Endothelial cell of umbilical vein (primary cell): ENCODE results near the gene CCT5. TPM values are rescaled to one million over a fixed set of nuclear protein-coding genes. Genes with fewer than 3 reads are reported as not detected.
A peak's percentile ranks its signal among the peaks of the same experiment; 100 is the strongest.

Experiments
- BruUV-seq: library from RNA; stranded (reverse); fragments of 400-500 nt; replicated peaks from 2 replicates; lab custom pipeline; 2021; lab: Mats Ljungman, UMichigan
- CTCF ChIA-PET: fragments of 300-600, 350-600 bp; sonication (Branson Sonifier 250); formaldehyde crosslinking; loops from one replicate; lab custom pipeline; 2021; ENCODE audit warnings: antibody characterized with exemption, inconsistent platforms; lab: Charles Lee
- POLR2A ChIA-PET: fragments of 300-600, 350-600 bp; sonication (Branson Sonifier 250); formaldehyde crosslinking; loops from one replicate; lab custom pipeline; 2021; ENCODE audit warnings: antibody characterized with exemption, inconsistent platforms; lab: Charles Lee
- DNase-seq: peaks from one replicate; pipeline ENCODE4 v3.0.0-alpha.2; 2011; ENCODE audit warnings: low read depth, low spot score
- FAIRE-seq: peaks from 2 replicates; lab custom pipeline; 2011; peaks lifted over from hg19 to GRCh38; lab: Jason Lieb, UNC
- H2AFZ ChIP-seq: 2 replicates; pipeline ENCODE4 v1.6.0; 2012; ENCODE audit warnings: low read depth, low read length, control low read depth, inconsistent platforms
- H3K27ac ChIP-seq: 2 replicates; pipeline ENCODE4 v1.5.1; 2011; ENCODE audit warnings: low read depth, mild to moderate bottlenecking, control low read depth, low read length, moderate library complexity; ENCODE audit not compliant: insufficient read depth
- H3K27me3 ChIP-seq, 2 experiments: 2 replicates each; pipeline versions ENCODE4 v1.6.0 to v1.6.1; 2011; ENCODE audit warnings: low read length in 2 of 2, mixed read lengths in 1 of 2; ENCODE audit not compliant: control insufficient read depth in 2 of 2, insufficient read depth in 2 of 2
- H3K36me3 ChIP-seq, 2 experiments: 2 replicates in 1 of 2; 3 replicates in 1 of 2; pipeline ENCODE4 v1.5.1; 2011; ENCODE audit warnings: low read length in 2 of 2, mild to moderate bottlenecking in 1 of 2, moderate library complexity in 1 of 2; ENCODE audit not compliant: control insufficient read depth in 2 of 2, insufficient read depth in 2 of 2; ENCODE audit errors: extremely low read depth in 1 of 2
- H3K4me1 ChIP-seq: 3 replicates; pipeline ENCODE4 v1.5.1; 2011; ENCODE audit warnings: mild to moderate bottlenecking, low read length; ENCODE audit not compliant: control insufficient read depth, insufficient read depth; ENCODE audit errors: extremely low read depth
- H3K4me2 ChIP-seq: 2 replicates; pipeline ENCODE4 v1.6.1; 2011; ENCODE audit warnings: low read length, control low read depth, mixed read lengths; ENCODE audit not compliant: insufficient read depth
- H3K4me3 ChIP-seq, 3 experiments: fragments of 200-600 bp in 1 of 3; sonication (generic), shearing (Covaris generic) in 1 of 3; replicated peaks in 1 of 3; 2 replicates each; pipeline ENCODE4 v1.5.1; 2011 to 2016; ENCODE audit warnings: control low read depth in 3 of 3, low read length in 3 of 3, mild to moderate bottlenecking in 2 of 3, inconsistent platforms in 1 of 3, low read depth in 1 of 3, moderate library complexity in 1 of 3; ENCODE audit not compliant: insufficient read depth in 1 of 3
- H3K79me2 ChIP-seq: 2 replicates; pipeline ENCODE4 v1.6.0; 2012; ENCODE audit warnings: low read length, inconsistent platforms; ENCODE audit not compliant: control insufficient read depth, insufficient read depth
- H3K9ac ChIP-seq: replicated peaks from 2 replicates; pipeline ENCODE3; 2011; ENCODE audit warnings: low read length, control low read depth; ENCODE audit not compliant: insufficient read depth; ENCODE audit errors: extremely low read depth
- H3K9me1 ChIP-seq: replicated peaks from 3 replicates; pipeline ENCODE4 v1.6.0; 2011; ENCODE audit warnings: mild to moderate bottlenecking, low read length; ENCODE audit not compliant: control insufficient read depth, insufficient read depth; ENCODE audit errors: extremely low read depth
- H3K9me3 ChIP-seq: replicated peaks from 2 replicates; pipeline ENCODE4 v1.5.1; 2012; ENCODE audit warnings: low read length, inconsistent platforms; ENCODE audit not compliant: control insufficient read depth, insufficient read depth
- H4K20me1 ChIP-seq: replicated peaks from 2 replicates; pipeline ENCODE3; 2011; ENCODE audit warnings: mild to moderate bottlenecking, low read length; ENCODE audit not compliant: control insufficient read depth, insufficient read depth; ENCODE audit errors: extremely low read depth
- FOS ChIP-seq: IDR thresholded peaks from 2 replicates; pipeline ENCODE4 v1.6.1; 2011; ENCODE audit warnings: mild to moderate bottlenecking, low read length, moderate library complexity, borderline replicate concordance; ENCODE audit not compliant: insufficient read depth
- GATA2 ChIP-seq: IDR thresholded peaks from 2 replicates; pipeline ENCODE4 v1.7.0; 2011; ENCODE audit warnings: low read depth, mild to moderate bottlenecking, moderate library complexity, mixed read lengths, low read length; ENCODE audit not compliant: insufficient read length, insufficient read depth
- JUN ChIP-seq: IDR thresholded peaks from 2 replicates; pipeline ENCODE4 v1.6.1; 2011; ENCODE audit warnings: borderline replicate concordance, low read depth; ENCODE audit not compliant: insufficient read length, insufficient read depth
- MAX ChIP-seq: IDR thresholded peaks from 2 replicates; pipeline ENCODE4 v1.6.1; 2011; ENCODE audit not compliant: insufficient read depth, insufficient read length
- POLR2A ChIP-seq: IDR thresholded peaks from 2 replicates; pipeline ENCODE4 v1.6.1; 2012; ENCODE audit warnings: low read depth, mild to moderate bottlenecking, control low read depth, low read length
- POLR2AphosphoS5 ChIP-seq: IDR thresholded peaks from 2 replicates; pipeline ENCODE4 v1.6.1; 2012; ENCODE audit warnings: low read depth, mild to moderate bottlenecking, control low read depth, low read length, moderate library complexity; ENCODE audit not compliant: insufficient read depth
- dilution Hi-C: fragments of 300-500 bp; cut with MboI; formaldehyde crosslinking; loops from one replicate; pipeline ENCODE4 v1.15.0; 2019; ENCODE audit warnings: low sequenced_read_pairs; ENCODE audit not compliant: extremely low pct_ligation_motif_present
- intact Hi-C: fragments of 100-400 bp; cut with micrococcal nuclease; formaldehyde crosslinking; loops from one replicate; pipeline ENCODE4 v1.10.0; 2022
- polyA plus RNA-seq, 4 experiments: library from polyadenylated mRNA; depleted of rRNA in 3 of 4; stranded (reverse) in 3 of 4; unstranded in 1 of 4; fragments of >200 nt; gene quantifications; 2 replicates each; pipeline versions ENCODE4 v1.2.1 to v1.2.3, GENCODE V29; 2011 to 2012; ENCODE audit warnings: missing spikeins in 1 of 4
- total RNA-seq: library from RNA; stranded (reverse); gene quantifications from 2 replicates; pipeline ENCODE4 v1.2.3, GENCODE V29; 2021

Gene CCT5
- total and polyA plus RNA-seq, 2 donors (not counting 3 experiments of a cell fraction or from before 2014, with no cell fraction given), result 323 to 386 TPM

- H3K79me2 ChIP-seq, result peaks cover 64% of the 10 kb centered on the region
- no peak for FAIRE-seq
- CTCF ChIA-PET, result interaction anchor here (1.6 kb wide), 1 partner anchor 25 kb away, joined by 3 read pairs; no protein-coding TSS in a partner anchor
- H4K20me1 ChIP-seq, result peaks cover 4% of the 10 kb centered on the region
- peak overlapping the region; percentile 83 to 95 (median 93) for H3K4me3 ChIP-seq
- no peaks in the 10 kb centered on the region for H3K9me1 ChIP-seq
- H3K4me2 ChIP-seq, result peak overlapping the region; percentile 87
- peak; percentile 37 for DNase-seq
- H3K27ac ChIP-seq, result peak overlapping the region; percentile 95
- no TSS peak for BruUV-seq
- no peak overlapping the region for H2AFZ ChIP-seq
- POLR2A ChIA-PET, result interaction anchor here (1.7 kb wide), 1 partner anchor 102 kb away, joined by 5 read pairs; the partner anchor contains the start of gene MARCHF6
- H3K4me1 ChIP-seq, result peaks cover 14% of the 10 kb centered on the region
- H3K36me3 ChIP-seq, result peaks cover 11 to 17% of the 10 kb centered on the region in 2 experiments
- H3K9me3 ChIP-seq, result no peaks in the 10 kb centered on the region
- no peaks in the 10 kb centered on the region for H3K27me3 ChIP-seq
- no peak for TF ChIP-seq GATA2
- TF ChIP-seq JUN, result no peak
- no peak for TF ChIP-seq FOS
- no peak for TF ChIP-seq MAX
- peak overlapping the region; percentile 96 for H3K9ac ChIP-seq
- dilution Hi-C loops, result loop anchor here (25.0 kb wide), 1 partner anchor 161 kb away; no protein-coding TSS in a partner anchor
- intact Hi-C loops, result no loop called here
Observed at GRCh38 chr5:10250806-10251276, 761 bp downstream of the CCT5 start.

- peaks cover 4% of the 10 kb centered on the region for H4K20me1 ChIP-seq
- peak overlapping the region; percentile 96 for H3K9ac ChIP-seq
- POLR2A ChIA-PET, result interaction anchor here (1.7 kb wide), 1 partner anchor 102 kb away, joined by 5 read pairs; the partner anchor contains the start of gene MARCHF6
- no peak for TF ChIP-seq JUN
- TF ChIP-seq POLR2A, result no peak
- no peak for TF ChIP-seq POLR2AphosphoS5
- no peak overlapping the region for H3K27ac ChIP-seq
- no peak for DNase-seq
- H3K4me1 ChIP-seq, result peaks cover 14% of the 10 kb centered on the region
- H3K79me2 ChIP-seq, result peaks cover 69% of the 10 kb centered on the region
- peak; percentile 38 for FAIRE-seq
- intact Hi-C loops, result no loop called here
- H2AFZ ChIP-seq, result no peak overlapping the region
- dilution Hi-C loops, result loop anchor here (25.0 kb wide), 1 partner anchor 161 kb away; no protein-coding TSS in a partner anchor
- peak overlapping the region; percentile 87 for H3K4me2 ChIP-seq
- H3K9me1 ChIP-seq, result no peaks in the 10 kb centered on the region
- no peaks in the 10 kb centered on the region for H3K9me3 ChIP-seq
- H3K36me3 ChIP-seq, result peaks cover 14 to 18% of the 10 kb centered on the region in 2 experiments
- CTCF ChIA-PET, result no interaction called here
- no peaks in the 10 kb centered on the region for H3K27me3 ChIP-seq
- BruUV-seq, result no TSS peak
- peak overlapping the region; percentile 83 to 95 (median 93) for H3K4me3 ChIP-seq
Observed at GRCh38 chr5:10251405-10251804, 1.3 kb downstream of the CCT5 start.
